OCI-LY3 (cell line): Measurements from ENCODE around the gene WHRN.

ENCODE experiments used
- H2AFZ ChIP-seq: fragments of 200-600, 300-600 bp; shearing (Covaris generic); 2 replicates; pipeline ENCODE4 v1.6.0; 2014; ENCODE audit warnings: antibody characterized with exemption, low read depth, low read length
- H3K27ac ChIP-seq: fragments of 200-600, 300-600 bp; sonication (generic); 2 replicates; pipeline ENCODE4 v1.5.1; 2014; ENCODE audit warnings: mild to moderate bottlenecking, low read length, moderate library complexity, mixed read lengths
- H3K27me3 ChIP-seq: fragments of 200-600, 300-600 bp; sonication (generic); 2 replicates; pipeline ENCODE4 v1.6.1; 2014; ENCODE audit warnings: low read depth, low read length, mixed read lengths
- H3K36me3 ChIP-seq: fragments of 200-600, 300-600 bp; sonication (generic); replicated peaks from 2 replicates; pipeline ENCODE3; 2014; ENCODE audit warnings: low read depth, low read length, mixed read lengths
- H3K4me1 ChIP-seq: fragments of 300-600, 200-600 bp; sonication (generic); 2 replicates; pipeline ENCODE4 v1.6.1; 2014; ENCODE audit warnings: low read length, mixed read lengths
- H3K4me2 ChIP-seq: fragments of 200-600, 300-600 bp; sonication (generic); 2 replicates; pipeline ENCODE4 v1.6.1; 2014; ENCODE audit warnings: low read length, mixed read lengths
- H3K4me3 ChIP-seq: fragments of 300-600, 200-600 bp; sonication (generic); 2 replicates; pipeline ENCODE4 v1.5.1; 2014; ENCODE audit warnings: antibody characterized with exemption, mild to moderate bottlenecking, low read length, moderate library complexity
- H3K79me2 ChIP-seq: fragments of 300-600, 200-600 bp; shearing (Covaris generic); 2 replicates; pipeline ENCODE4 v1.6.1; 2014; ENCODE audit warnings: mild to moderate bottlenecking, low read length, mixed read lengths
- H3K9ac ChIP-seq: fragments of 300-600, 200-600 bp; shearing (Covaris generic); 2 replicates; pipeline ENCODE4 v1.6.0; 2014; ENCODE audit warnings: mild to moderate bottlenecking, low read length, moderate library complexity
- H3K9me3 ChIP-seq: fragments of 200-600, 300-600 bp; shearing (Covaris generic); 2 replicates; pipeline ENCODE4 v1.6.1; 2014; ENCODE audit warnings: low read length, mixed read lengths; ENCODE audit not compliant: insufficient read depth
- H4K20me1 ChIP-seq: fragments of 200-600, 300-600 bp; sonication (generic); 2 replicates; pipeline ENCODE4 v1.6.1; 2016; ENCODE audit warnings: low read length, mixed read lengths; ENCODE audit not compliant: insufficient read depth
- CTCF ChIP-seq: fragments of 200-600, 300-600 bp; sonication (generic); IDR thresholded peaks from 2 replicates; pipeline ENCODE4 v1.5.1; 2014; ENCODE audit warnings: antibody characterized with exemption, low read length, low read depth
- EZH2phosphoT487 ChIP-seq: fragments of 200-600 bp; shearing (Covaris generic); IDR thresholded peaks from 2 replicates; pipeline ENCODE4 v1.6.1; 2018; ENCODE audit warnings: antibody characterized with exemption, mixed run types, low read depth

WHRN gene

GRCh38 chr9:114513959-114514267 lies 8.6 kb upstream of the WHRN start:
- Histone ChIP-seq H3K9ac (no peak overlapping the region), H3K9me3 (no peaks in the 10 kb centered on the region), H3K4me2 (no peak overlapping the region), H2AFZ (no peak overlapping the region), H3K27ac (no peak overlapping the region), H3K79me2 (no peaks in the 10 kb centered on the region), H3K4me3 (no peak overlapping the region), H4K20me1 (no peaks in the 10 kb centered on the region), H3K36me3 (no peaks in the 10 kb centered on the region), H3K4me1 (0 out of 2 replicates have a peak, but pooled peaks cover 2% of the 10 kb centered on the region), H3K27me3 (peaks cover 34% of the 10 kb centered on the region)
- TF ChIP-seq EZH2phosphoT487 (no peak), CTCF (no peak)

DNA sequence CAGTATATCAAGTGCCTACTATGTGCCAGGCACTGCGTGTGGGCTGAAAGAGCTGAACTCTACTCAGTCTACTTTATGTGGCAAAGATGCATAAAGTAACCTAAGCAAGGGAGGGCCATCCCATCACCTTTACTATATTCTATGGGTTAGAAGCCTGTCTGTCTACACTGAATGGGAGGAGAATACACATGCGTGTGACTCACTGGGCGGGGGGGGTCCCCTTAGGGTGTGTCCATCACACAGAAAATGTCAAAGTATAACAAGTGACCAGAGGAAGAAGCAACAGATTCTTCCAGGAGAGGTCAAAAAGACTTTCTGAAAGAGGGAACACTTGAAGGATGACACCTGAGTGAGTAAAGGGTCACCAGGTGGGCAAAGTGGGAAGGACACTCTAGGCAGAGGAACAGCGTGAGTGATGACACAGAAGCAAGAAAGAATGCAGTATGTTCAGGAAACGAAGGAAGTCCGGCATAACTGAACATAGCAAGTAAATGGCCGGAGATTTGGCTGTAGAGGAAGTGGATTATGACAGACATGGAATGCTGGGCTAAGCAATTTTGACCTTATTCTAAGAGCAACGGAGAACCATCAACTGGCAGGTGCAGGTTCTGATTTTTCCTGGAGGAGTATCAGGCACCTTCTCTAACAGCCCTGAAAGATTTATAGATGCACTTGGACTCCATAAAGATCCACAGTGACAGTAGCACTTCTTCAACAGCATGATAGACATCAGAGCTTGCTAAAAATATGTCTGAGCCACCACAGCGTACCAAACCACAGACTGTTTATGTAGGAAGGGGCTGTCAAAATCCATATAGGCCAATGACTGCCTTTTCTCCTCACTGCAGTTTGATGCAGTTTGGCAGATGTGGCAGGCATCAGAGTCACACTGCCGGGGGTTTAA lies 8.0 kb upstream of the WHRN start:
- no peak overlapping the region for H3K4me2 ChIP-seq
- H2AFZ ChIP-seq, result no peak overlapping the region

DNA sequence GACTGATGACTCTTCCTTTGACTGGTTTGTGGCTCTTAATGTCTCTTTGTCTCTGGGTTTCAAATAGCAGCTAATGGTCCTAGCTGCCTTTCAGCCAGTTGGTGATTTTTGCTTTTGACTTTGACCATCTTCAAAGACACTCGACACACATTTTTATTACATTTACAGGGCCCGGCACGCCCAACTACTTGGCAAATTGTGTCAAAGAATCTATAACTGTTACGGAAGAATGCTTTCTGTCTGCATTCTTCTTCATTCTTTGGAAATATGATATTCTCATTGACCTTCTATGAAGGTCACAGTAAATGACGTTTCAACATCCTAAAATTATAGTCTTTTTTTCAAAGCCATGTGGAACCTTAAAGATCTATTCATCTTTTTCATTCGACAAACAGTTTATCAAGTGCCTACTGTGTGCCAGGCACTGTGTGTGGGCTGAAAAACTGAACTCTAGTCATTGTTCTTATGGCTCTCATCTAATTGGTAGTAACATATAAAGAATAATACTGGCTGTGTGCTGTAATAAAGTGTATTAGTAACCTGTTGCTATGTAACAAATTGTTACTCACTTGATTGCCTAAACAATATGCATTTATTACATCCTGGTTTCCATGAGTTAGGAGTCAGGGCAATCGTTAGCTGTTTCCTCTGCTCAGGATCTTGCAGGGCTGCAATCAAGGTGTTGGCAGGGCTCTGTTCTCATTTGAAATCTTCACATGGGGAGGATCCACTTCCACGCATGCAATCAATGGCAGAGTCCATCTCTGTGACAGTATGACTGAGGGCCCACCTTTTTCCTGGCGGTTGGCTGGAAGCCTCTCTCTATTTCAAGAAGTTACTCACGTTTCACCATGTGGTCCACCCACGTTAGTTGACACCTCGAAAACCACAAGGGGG lies 7.0 kb upstream of the WHRN start:
- no peak overlapping the region for H3K9ac ChIP-seq
- H3K4me3 ChIP-seq, result no peak overlapping the region
- H3K4me2 ChIP-seq, result no peak overlapping the region
- H3K36me3 ChIP-seq, result no peaks in the 10 kb centered on the region
- no peak overlapping the region for H2AFZ ChIP-seq
- TF ChIP-seq CTCF, result no peak
- no peak for TF ChIP-seq EZH2phosphoT487
- no peak overlapping the region for H3K27ac ChIP-seq
- no peaks in the 10 kb centered on the region for H3K79me2 ChIP-seq
- peaks cover 9% of the 10 kb centered on the region for H3K4me1 ChIP-seq
- no peaks in the 10 kb centered on the region for H3K9me3 ChIP-seq
- H3K27me3 ChIP-seq, result peaks cover 40% of the 10 kb centered on the region
- H4K20me1 ChIP-seq, result no peaks in the 10 kb centered on the region

More for the DNA sequence above, 8.0 kb upstream of the WHRN start:
- no peaks in the 10 kb centered on the region for H3K4me1 ChIP-seq
- H3K9me3 ChIP-seq, result no peaks in the 10 kb centered on the region
- no peaks in the 10 kb centered on the region for H3K36me3 ChIP-seq
- H3K27me3 ChIP-seq, result peaks cover 37% of the 10 kb centered on the region
- H4K20me1 ChIP-seq, result no peaks in the 10 kb centered on the region
- no peak overlapping the region for H3K4me3 ChIP-seq
- TF ChIP-seq EZH2phosphoT487, result no peak
- TF ChIP-seq CTCF, result no peak
- H3K27ac ChIP-seq, result no peak overlapping the region
- no peaks in the 10 kb centered on the region for H3K79me2 ChIP-seq
- H3K9ac ChIP-seq, result no peak overlapping the region

GRCh38 chr9:114507726-114508125 lies 2.5 kb upstream of the WHRN start:
- H4K20me1 ChIP-seq, result no peaks in the 10 kb centered on the region
- no peak overlapping the region for H3K9ac ChIP-seq
- peaks cover 4% of the 10 kb centered on the region for H3K36me3 ChIP-seq
- peaks cover 33% of the 10 kb centered on the region for H3K4me1 ChIP-seq
- peak overlapping the region; percentile 83; the same call in 1 of the 2 replicates for H2AFZ ChIP-seq
- H3K27ac ChIP-seq, result no peak overlapping the region
- H3K27me3 ChIP-seq, result peaks cover 38% of the 10 kb centered on the region
- peak overlapping the region; percentile 52 for H3K4me2 ChIP-seq
- H3K79me2 ChIP-seq, result peaks cover 24% of the 10 kb centered on the region
- TF ChIP-seq EZH2phosphoT487, result no peak
- peak; percentile 81 for TF ChIP-seq CTCF
- H3K4me3 ChIP-seq, result no peak overlapping the region
- no peaks in the 10 kb centered on the region for H3K9me3 ChIP-seq
